DND-41 (cell line): ENCODE data around the gene CCDC116.

Source experiments
- ATAC-seq: fragments of 200-7000 bp; cut with Tn5 transposase; 3 replicates; pipeline ENCODE4 v1.9.1; 2021; ENCODE audit warnings: low read depth; ENCODE audit not compliant: insufficient read depth
- DNase-seq: peaks from one replicate; pipeline ENCODE4 v3.0.0-alpha.2; 2020
- H2AFZ ChIP-seq: 2 replicates; pipeline ENCODE4 v1.6.0; 2012; ENCODE audit warnings: low read depth, low read length
- H3K27ac ChIP-seq: 2 replicates; pipeline ENCODE4 v1.5.1; 2012; ENCODE audit warnings: low read length, inconsistent platforms
- H3K27me3 ChIP-seq: fragments of 200-600 bp; sonication (generic); 2 replicates; pipeline ENCODE4 v1.6.0; 2012; ENCODE audit warnings: low read length, mild to moderate bottlenecking, inconsistent platforms; ENCODE audit not compliant: insufficient read depth, poor library complexity
- H3K36me3 ChIP-seq: 2 replicates; pipeline ENCODE4 v1.5.1; 2012; ENCODE audit warnings: low read length, inconsistent platforms; ENCODE audit not compliant: insufficient read depth
- H3K4me1 ChIP-seq: 2 replicates; pipeline ENCODE4 v1.5.1; 2012; ENCODE audit warnings: mild to moderate bottlenecking, low read length; ENCODE audit not compliant: insufficient read depth
- H3K4me2 ChIP-seq: 2 replicates; pipeline ENCODE4 v1.6.0; 2012; ENCODE audit warnings: mild to moderate bottlenecking, moderate library complexity, low read length, inconsistent platforms; ENCODE audit not compliant: insufficient read depth
- H3K4me3 ChIP-seq, 2 experiments: fragments of 200-600 bp in 1 of 2; shearing (Covaris generic) in 1 of 2; 2 replicates each; pipeline ENCODE4 v1.5.1; 2012 to 2016; ENCODE audit warnings: inconsistent platforms in 2 of 2, low read length in 2 of 2, mild to moderate bottlenecking in 2 of 2, low read depth in 1 of 2, moderate library complexity in 1 of 2
- H3K79me2 ChIP-seq: 2 replicates; pipeline ENCODE4 v1.6.0; 2012; ENCODE audit warnings: low read length, inconsistent platforms; ENCODE audit not compliant: insufficient read depth
- H3K9ac ChIP-seq: 2 replicates; pipeline ENCODE4 v1.6.0; 2012; ENCODE audit warnings: low read depth, mild to moderate bottlenecking, inconsistent platforms, low read length, moderate library complexity
- H3K9me3 ChIP-seq: 2 replicates; pipeline ENCODE4 v1.5.1; 2012; ENCODE audit warnings: low read length, moderate library complexity, mild to moderate bottlenecking, inconsistent platforms; ENCODE audit not compliant: insufficient read depth, severe bottlenecking
- H4K20me1 ChIP-seq: 2 replicates; pipeline ENCODE4 v1.6.0; 2012; ENCODE audit warnings: low read length; ENCODE audit not compliant: insufficient read depth
- CTCF ChIP-seq: IDR thresholded peaks from 2 replicates; pipeline ENCODE4 v1.5.1; 2012; ENCODE audit warnings: borderline replicate concordance, low read length, moderate library complexity, mild to moderate bottlenecking; ENCODE audit not compliant: poor library complexity, severe bottlenecking; ENCODE audit errors: extremely low read depth
- EZH2 ChIP-seq: IDR thresholded peaks from 3 replicates; pipeline ENCODE4 v1.6.1; 2012; ENCODE audit warnings: borderline replicate concordance, low read depth, mild to moderate bottlenecking, moderate library complexity, low read length, inconsistent platforms; ENCODE audit not compliant: severe bottlenecking

Gene CCDC116

GRCh38 chr22:21629255-21630149 lies 3.1 kb upstream of the CCDC116 start, which contains the start of gene YDJC:
Gene YDJC (minus strand): TSS chr22:21630022. CDS start chr22:21630014, 8 bp downstream.
- H3K4me2 ChIP-seq = peak within 1 kb of the TSS; percentile 92
- peaks cover 61% of the 10 kb centered on the region for H3K4me1 ChIP-seq
- ATAC-seq = peak; percentile 61
- no peaks in the 10 kb centered on the region for H3K27me3 ChIP-seq
- DNase-seq = peak; percentile 94
- peak within 1 kb of the TSS; percentile 70 for H2AFZ ChIP-seq
- TF ChIP-seq CTCF = peak; percentile 87
- TF ChIP-seq EZH2 = no peak
- H3K4me3 ChIP-seq = peak within 1 kb of the TSS; percentile 66 to 87; a peak in 3 of 4 replicates
- H3K9me3 ChIP-seq = no peaks in the 10 kb centered on the region
- peak within 1 kb of the TSS; percentile 89 for H3K9ac ChIP-seq
- peaks cover 41% of the 10 kb centered on the region for H4K20me1 ChIP-seq
- peak within 1 kb of the TSS; percentile 90 for H3K27ac ChIP-seq
- peaks cover 41% of the 10 kb centered on the region for H3K36me3 ChIP-seq
- H3K79me2 ChIP-seq = peaks cover 51% of the 10 kb centered on the region

- H3K9ac ChIP-seq = no peak overlapping the region
- DNase-seq = no peak
- no peak overlapping the region for H2AFZ ChIP-seq
- peaks cover 61% of the 10 kb centered on the region for H3K4me1 ChIP-seq
- peaks cover 31% of the 10 kb centered on the region for H4K20me1 ChIP-seq
- ATAC-seq = no peak
- H3K9me3 ChIP-seq = no peaks in the 10 kb centered on the region
- peaks cover 34% of the 10 kb centered on the region for H3K36me3 ChIP-seq
- no peak overlapping the region for H3K27ac ChIP-seq
- H3K4me3 ChIP-seq = no peak overlapping the region
- no peak overlapping the region for H3K4me2 ChIP-seq
- no peak for TF ChIP-seq EZH2
- TF ChIP-seq CTCF = no peak
- H3K79me2 ChIP-seq = peaks cover 39% of the 10 kb centered on the region
- H3K27me3 ChIP-seq = no peaks in the 10 kb centered on the region
Observed at GRCh38 chr22:21631025-21631424, 1.5 kb upstream of the CCDC116 start.

- Histone ChIP-seq H3K79me2 (peaks cover 20% of the 10 kb centered on the region), H2AFZ (peak overlapping the region; percentile 61), H3K4me3 (peak overlapping the region in 1 of 2 experiments; percentile 59; a peak in 2 of 4 replicates), H3K9ac (peak overlapping the region; percentile 31), H3K36me3 (peaks cover 17% of the 10 kb centered on the region), H3K27me3 (no peaks in the 10 kb centered on the region), H4K20me1 (peaks cover 14% of the 10 kb centered on the region), H3K4me2 (peak overlapping the region; percentile 96), H3K9me3 (no peaks in the 10 kb centered on the region), H3K4me1 (peaks cover 48% of the 10 kb centered on the region), H3K27ac (peak overlapping the region; percentile 72)
- DNase-seq (no peak), ATAC-seq (no peak)
- TF ChIP-seq EZH2 (no peak), CTCF (no peak)
Observed at GRCh38 chr22:21632931-21633330, 371 bp downstream of the CCDC116 start.
